Measurements from ENCODE around the gene HBEGF.

Gene HBEGF

DNA sequence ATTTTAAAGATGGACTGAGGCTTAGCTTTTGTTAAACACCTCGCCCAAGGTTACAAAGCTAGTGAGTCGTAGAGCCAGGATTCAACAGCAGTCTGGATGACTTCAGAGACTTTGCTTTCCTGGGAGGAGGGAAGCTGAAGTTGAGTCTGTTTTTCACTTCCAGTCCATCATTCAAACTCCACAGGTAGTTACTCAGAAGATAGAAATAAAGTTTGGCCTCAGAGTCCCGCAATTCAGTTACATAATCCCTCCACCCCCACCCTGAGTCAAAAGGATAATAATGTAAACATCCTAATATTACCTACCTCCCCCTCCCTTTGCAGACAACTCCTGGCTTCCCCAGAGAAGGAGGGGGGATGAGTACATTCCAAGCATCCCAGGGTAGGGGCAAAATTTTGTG lies 8.1 kb downstream of the HBEGF start:
- DNase-seq (ENCODE audit: low read depth in 1 of 2, low spot score in 1 of 2): no peak

DNA sequence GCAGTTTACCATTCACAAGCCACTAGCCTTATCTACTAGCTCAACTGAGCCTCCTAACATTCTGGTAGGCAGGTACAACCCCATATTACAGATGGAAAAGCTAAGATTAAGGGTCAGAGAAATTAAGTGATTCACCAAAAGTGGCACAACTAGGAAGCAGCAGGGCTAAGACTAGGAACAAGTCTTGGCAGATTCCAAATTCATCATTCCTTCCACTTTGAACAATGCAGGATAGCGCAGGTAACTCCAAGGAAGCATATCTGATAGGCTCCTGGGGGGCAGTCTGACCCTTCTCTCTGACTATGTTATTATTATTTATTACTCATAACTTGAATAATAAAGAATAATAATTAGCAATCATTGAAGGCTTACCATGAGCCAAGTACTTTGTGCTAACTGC lies 8.5 kb downstream of the HBEGF start:
- no peak for DNase-seq (ENCODE audit: low read depth in 1 of 2, low spot score in 1 of 2)

DNA sequence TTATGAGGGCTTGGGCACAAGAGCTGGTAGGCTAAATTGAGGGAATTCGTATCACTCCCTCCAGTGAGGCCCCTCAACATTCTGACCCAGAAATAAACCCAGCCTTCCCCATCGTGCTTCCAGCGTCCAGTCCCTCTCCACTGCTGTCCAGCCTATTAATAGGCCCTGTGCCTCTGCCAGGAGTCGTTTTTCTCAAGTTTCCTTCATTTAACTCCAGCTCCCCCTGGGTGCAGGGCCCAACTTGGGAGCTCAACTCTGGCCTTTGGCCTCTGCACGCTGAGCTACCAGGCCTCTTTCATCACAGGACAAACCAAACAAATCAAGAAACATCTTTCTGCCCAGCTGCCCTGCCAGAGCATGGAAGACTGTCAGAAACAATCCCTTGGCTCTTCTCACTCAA lies 10.0 kb downstream of the HBEGF start:
- no peak for DNase-seq (ENCODE audit: low read depth in 1 of 2, low spot score in 1 of 2)

DNA sequence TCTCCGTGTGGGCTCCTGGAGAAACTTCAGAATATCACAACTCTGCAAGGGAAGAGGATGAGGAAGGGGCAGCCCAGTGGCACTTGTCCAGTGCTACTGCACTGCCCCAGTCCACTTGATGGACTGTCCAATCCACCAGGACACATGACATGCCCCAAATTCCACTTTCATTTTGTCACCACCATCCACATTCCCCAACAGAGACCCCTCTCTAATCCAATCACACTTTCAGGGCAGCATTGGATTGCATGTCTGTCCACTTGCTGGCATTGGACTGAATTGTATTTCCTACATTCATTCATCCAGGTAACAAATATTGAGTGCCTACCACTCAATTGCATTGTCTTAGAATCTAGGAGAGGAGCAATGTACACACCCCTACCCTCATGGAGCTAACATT lies 14.8 kb downstream of the HBEGF start:
- no peak for DNase-seq (ENCODE audit: low read depth in 1 of 2, low spot score in 1 of 2)

DNA sequence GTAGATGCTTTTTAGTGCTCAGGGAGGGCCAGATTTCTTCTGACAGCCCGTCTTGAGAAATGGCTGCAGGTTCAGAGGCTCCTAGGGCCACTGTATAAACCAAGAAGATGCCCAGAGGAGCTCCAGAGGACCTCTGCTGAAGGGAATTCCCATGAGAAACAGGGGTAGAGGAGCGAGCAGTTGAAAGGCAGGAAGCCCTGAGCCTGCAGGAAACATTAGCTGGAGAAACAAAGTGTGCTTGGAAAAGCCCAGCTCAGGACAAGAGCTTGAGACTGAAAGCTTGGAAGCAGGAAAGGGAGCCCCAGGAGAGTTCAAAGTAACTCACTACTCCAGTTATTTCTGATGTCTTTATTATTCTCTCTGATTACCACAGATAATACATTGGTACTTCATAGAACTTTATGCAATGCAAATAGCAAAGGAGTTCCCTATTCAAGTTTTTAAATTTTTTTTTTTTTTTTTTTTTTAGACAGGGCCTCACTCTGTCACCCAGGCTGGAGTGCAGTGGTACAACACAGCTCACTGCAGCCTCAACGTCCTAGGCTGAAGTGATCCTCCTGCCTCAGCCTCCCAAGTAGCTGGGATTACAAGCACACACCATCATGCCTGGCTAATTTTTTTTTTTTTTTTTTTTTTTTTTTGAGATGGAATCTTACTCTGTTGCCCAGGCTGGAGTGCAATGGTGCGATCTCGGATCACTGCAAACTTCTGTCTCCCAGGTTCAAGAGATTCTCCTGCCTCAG lies 16.5 kb downstream of the HBEGF start:
- no peak for DNase-seq (ENCODE audit: low read depth in 1 of 2, low spot score in 1 of 2)

DNA sequence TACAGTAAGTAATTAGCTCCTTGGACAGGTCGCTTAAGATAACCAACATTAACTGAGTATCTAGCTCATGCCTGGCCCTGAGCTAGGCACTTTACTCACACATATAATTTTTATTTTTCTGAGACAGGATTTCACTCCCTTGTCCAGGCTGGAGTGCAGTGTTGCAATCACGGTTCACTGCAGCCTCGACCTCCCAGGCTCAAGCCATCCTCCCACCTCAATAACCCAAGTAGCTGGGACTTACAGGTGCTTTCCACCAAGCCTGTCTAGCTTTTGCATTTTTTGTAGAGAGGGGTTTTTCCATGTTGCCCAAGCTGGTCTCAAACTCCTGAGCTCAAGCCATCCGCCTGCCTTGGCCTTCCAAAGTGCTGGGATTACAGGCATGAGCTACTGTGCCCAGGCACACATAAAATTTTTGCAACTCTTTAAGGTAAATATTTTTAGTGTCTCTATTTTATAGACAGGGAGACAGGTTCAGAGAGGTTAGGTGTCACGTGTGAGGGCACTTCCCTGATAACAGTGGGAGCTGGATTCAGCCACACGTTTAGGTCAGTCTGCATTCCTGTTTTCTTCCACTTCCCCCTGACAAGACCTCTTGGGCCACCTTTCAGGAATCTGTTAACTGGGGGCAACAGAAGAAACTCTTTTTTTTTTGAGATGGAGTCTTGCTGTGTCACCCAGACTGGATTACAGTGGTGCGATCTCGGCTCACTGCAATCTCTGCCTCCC lies 18.2 kb downstream of the HBEGF start:
- DNase-seq (ENCODE audit: low read depth in 1 of 2, low spot score in 1 of 2): no peak

DNA sequence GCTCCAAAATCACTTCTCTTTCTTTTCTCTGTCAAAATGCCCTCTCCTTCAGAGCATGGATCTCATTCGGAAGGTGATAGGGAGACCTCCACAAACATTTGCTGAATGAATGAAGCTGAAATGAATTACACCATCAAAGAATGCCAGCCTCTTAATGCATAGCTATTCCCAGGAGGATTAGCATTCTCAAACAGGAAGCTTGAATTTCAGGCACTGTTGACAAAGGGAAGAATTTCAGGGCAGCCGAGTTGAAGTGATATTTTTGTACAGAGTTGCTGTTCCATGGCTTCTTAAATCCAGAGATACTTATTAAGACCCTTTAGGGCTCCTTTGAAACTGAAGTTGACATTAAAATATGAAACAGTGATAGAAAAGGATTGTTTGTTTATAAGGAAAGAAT lies 18.8 kb downstream of the HBEGF start:
- no peak for DNase-seq (ENCODE audit: low read depth in 1 of 2, low spot score in 1 of 2)

DNA sequence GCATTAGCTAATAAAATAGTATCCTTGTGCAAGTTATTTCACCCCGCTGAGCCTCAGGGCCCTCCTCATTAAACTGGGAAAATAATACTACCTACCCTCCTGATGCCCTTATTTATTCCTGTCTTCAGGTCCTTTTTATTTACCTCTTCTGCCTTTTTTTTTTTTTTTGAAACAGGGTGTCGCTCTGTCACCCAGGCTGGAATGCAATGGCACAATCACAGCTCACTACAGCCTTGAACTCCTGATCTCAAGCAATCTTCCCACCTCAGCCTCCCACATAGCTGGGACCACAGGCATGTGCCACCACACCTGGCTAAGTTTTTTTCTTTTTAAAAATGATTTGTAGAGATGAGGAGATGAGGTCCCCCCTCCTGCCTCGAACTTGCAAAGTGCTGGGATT lies 20.9 kb downstream of the HBEGF start:
- DNase-seq (ENCODE audit: low read depth in 1 of 2, low spot score in 1 of 2): no peak

DNA sequence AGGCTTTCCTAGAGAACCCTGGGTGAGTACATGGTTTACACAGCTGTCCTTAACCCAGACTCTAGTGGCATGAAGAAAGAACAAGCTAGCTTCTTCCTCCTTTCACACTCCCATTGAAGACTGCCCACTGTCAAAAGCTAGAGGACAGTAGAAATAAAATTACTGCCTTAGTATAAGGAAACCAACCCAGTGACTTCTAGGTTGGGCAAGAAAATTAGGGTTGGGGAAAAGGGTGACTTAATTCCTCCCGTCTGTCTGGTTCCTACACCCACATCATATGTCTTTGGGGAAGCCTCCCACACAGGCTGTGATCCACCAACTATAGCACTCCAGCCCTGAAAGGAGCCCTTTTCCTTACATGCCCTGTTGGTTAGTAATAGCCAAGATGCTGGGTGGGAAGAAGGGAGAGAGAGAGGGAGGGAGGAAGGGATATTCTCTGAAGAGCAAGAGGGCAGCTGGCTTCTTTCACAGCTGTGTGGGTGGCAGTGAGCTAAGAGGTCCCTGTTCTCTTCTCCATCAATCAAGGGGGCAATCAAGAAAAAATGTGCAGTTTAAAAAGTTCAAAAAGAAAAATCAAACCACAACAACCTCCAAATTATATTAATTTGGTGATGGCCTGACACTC lies 21.7 kb downstream of the HBEGF start:
- no peak for DNase-seq (ENCODE audit: low read depth in 1 of 2, low spot score in 1 of 2)

DNA sequence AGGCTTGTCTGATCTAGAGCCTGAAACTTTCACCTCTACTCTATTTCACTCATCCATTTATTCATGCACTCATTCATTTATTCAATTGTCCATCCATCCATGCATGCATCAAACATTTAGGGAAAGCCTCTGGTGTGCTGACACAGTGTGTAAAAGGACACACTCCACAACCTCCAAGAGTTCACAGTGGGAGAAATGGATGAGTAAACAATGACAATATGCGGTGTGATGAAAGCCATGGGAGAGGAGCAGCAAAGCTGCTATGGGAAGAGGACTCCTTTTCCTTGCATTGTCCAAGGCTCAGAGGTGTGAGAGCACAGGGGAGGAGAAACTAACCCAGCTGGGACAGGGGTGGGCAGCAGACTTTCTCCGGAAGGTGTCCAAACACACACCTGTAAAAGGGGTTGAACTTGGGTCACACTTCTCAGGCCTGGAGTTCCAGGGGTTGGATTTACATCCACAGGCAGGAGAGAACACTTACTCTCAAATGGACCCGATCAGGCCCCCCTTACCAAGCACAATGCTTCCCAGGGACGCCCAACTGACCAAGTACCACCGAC lies 22.3 kb downstream of the HBEGF start:
- no peak for DNase-seq (ENCODE audit: low read depth in 1 of 2, low spot score in 1 of 2)

DNA sequence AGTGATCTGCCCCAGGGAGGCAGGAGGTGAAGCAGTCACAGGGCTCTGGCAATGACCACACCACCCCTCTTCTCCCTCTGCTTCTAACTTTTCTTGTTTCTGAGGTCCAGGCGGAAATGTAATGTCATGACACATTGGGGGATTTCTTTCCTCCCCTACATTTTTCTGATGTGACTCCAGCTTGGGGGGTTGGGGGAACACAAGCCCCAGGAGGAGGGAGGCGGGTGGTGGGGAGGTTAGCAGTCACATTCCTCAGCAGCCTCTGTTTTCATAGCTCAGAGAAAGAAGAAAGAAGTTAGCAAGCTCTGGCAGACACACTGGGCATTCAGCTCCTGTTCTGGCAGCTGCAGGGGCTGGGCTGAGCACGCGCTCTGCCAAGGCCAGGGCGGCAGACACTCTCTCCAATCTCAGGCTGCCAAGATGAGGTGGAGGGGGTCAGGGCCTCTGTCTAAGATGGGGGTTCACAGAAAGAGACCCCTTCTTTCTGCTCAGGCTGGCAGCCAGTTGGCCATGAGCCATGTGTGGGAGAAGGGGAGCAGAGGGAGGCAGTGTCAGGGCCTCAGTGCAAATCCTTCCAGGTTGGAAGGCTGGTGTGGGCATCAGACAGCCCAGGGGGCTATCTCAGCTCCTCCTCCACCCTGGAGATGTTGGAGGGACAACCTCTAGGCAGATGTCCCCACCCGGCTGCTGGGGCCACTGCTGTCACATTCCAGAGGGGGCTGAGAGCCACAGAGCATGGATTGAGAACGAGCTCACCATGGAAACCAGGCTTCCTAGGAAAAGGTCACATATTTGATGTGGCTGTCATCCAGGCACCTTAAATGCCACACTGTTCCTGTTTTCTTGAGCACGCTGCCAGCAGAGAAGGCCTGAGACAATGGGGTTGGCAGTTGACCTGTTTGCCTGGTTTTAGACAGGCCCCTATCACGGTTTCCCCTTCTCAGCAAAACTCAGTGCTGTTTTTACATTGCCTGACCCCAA lies 23.4 kb downstream of the HBEGF start:
- DNase-seq (ENCODE audit: low read depth in 1 of 2, low spot score in 1 of 2): no peak

DNA sequence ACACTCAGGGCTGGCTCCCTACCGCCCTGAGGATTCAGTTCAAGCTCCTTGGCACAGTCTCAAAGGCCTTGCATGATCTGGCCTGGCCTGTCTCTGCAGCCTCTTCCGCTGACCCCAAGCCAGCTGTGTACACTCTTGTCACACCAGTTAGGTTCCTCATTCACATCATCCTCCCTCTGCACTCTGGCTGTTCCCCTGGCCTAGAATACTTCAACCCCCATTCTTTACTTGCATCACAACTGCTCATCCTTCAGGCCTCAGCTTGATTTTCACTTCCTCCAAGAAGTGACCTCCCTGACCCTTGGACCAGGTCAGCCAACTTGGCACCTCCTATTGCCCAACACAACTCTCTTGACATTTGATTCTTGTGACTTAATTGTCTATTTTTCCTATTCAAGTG lies 24.6 kb downstream of the HBEGF start:
- no peak for DNase-seq (ENCODE audit: low read depth in 1 of 2, low spot score in 1 of 2)

DNA sequence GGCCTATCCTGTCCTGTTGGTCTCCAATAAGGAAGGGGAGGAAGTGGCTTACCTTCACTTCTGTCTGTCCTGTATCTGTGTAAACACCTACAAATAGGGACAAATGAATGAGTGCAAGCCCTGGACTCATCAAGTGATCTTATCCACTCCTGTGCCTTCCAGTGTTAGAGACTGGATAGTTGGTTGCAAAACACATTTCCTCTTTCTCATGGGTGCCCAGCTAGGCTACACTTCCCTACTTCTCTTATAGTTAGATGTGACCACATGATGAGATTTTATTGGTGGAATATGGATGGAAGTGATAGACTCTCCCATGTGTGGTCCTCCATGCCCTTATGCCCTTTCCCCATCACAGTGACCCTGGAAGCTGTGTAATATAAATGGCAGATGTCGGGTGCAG lies 26.6 kb downstream of the HBEGF start:
- no peak for DNase-seq (ENCODE audit: low read depth in 1 of 2, low spot score in 1 of 2)

DNA sequence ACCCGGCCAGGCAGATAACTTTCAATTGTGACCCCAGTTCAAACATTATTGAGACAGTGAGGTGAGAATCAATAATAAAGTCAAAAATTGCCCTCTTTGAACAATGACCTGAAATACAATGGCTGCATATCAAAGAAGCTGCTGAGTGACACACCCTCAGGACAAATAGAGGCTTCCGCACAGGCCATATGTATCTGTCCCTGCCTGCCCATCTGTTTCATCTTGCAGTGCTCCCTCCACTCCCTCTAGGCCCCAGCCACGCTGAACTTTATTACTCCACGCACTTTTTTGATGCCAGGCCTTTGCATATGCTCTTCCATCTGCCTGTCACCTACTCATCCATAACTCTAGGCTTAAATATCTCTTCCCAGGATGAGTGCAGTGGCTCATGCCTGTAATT lies 27.6 kb downstream of the HBEGF start:
- DNase-seq (ENCODE audit: low read depth in 1 of 2, low spot score in 1 of 2): no peak

DNA sequence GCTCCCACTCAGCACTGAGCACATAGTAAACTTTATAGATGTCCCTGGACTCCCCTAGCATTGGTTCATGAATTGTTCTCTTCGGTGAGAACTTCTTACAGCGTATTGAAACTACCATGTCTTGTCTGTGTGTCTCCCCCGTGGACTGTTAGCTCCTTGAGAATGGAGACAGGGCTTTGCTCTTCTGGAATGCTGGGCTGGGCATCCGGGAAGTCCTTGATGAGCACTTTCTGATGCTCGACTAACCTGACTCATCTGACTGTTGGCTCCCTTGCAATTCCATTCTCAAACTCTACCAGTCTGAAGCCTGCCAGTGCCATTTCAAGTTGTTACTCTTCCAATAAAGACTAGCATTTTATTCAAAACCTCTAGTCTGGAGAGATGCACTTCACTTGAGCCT lies 28.5 kb downstream of the HBEGF start:
- DNase-seq (ENCODE audit: low read depth in 1 of 2, low spot score in 1 of 2): no peak

DNA sequence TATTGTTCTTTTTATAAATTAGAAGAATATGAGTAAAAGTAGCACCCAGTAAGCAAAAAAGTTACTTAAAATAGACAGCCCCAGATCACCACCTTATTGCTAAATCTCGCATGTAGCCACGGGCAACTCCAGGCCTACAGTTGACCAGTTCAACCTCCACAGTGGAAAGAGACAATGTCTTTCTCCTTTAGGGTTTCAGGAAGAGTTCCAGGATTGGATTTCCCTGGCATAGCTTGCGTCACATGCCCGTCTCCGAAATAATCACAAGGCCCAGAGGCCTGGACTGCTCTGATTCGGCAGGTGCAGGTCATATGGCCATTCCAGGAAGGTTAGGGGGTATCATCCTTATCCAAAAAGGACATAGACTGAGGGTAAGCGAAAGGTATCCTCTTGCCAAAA lies 33.6 kb downstream of the HBEGF start:
- DNase-seq (ENCODE audit: low read depth in 1 of 2, low spot score in 1 of 2): no peak

DNA sequence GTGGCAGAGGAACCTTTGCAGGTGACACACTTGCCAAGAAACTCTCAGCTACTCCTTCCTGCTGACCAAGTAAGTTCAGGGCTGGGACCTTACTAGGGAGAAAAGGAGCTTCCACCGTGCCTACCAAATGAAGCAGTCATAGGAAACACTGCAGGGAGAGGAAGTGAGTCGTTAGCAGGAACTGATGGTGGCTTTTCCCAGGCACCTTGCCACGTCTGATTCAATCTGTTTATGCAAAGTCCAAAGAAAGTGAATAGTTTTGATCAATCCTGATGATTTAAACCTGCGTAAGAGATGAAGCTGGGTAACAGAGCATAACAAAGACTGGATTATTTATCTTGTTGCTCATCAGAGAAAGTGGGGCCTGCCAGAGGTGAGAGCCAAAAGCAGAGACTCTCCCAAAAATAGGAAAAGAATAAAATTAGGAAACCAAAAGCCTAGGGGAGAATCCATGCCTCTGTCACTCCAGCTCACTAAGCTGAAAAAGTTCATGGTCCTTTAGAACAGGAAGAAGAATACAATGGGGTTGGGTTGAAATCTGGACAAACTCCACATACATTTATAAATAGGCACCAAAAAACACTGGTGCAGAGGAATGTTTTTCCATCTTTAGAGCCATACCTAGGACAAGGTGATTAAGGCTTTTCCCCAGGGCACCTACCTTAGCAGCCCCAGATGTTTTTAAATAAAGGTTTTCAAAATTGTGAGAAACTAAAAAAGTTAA lies 34.2 kb downstream of the HBEGF start:
- no peak for DNase-seq (ENCODE audit: low read depth in 1 of 2, low spot score in 1 of 2)

DNA sequence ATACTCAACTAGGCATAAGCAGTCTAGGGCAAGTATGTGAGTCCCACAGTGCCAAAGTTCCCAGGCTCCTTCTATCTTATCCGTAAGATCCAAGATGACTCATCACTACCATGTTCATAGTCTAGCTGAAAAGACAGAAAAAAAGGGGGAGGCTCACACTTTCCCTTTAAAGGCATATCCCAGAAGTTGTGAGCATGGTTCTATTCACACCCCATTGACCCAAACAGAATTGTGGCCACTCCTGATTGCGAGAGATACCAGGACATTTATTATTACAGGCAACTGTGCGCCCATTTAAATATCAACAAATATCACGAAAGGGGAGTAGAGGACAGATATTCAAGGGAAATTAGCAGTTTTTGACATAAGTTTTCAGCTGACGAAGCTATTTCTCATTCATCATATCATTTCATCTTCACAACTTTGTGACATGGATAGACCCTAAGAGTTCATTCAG lies 35.4 kb downstream of the HBEGF start:
- DNase-seq (ENCODE audit: low read depth in 1 of 2, low spot score in 1 of 2): no peak

DNA sequence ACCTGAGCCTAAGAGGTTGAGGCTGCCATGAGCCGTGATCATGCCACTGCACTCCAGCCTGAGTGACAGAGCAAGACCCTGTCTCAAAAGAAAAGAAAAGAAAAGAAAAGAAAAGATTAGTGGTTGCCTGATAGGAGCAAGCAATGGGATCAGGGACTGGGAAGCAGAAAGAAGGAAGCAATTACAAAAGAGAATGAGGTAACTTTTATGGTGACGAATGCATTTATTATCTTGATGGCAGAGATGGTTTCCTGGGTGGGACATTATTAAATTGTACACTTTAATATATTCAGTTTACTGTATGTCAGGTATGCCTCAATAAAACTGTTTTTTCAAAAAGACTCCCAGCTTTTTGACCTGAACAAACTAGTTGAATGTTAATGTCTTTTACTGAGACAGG lies 36.0 kb downstream of the HBEGF start:
- DNase-seq (ENCODE audit: low read depth in 1 of 2, low spot score in 1 of 2): no peak

DNA sequence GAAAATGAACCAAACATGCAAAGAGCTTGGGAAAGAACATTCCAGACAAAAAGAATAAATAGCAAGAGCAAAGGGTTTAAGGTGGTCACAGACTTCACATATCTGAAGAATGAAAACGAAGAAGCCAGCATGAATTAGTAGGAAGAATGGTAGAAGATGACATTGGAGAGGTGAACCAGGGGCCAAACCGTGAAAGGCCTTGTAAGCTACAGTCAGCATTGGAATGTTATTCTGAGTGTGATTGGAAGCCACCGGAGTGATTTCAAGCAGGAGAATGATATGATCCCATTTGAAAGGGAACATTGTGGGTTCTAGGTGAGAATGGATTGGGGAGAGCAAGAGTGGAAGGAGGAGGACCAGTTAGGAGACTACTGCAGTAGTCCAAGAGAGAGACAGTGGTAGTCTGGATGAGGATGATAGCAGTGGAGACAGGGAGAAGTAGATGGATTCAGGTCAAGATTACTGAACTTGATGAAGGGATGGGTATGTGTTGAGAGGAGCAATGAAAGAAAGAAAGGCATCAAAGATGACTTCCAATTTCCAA lies 36.6 kb downstream of the HBEGF start:
- DNase-seq (ENCODE audit: low read depth in 1 of 2, low spot score in 1 of 2): no peak

Measured in activated CD4-positive, alpha-beta T cell treated with anti-CD3 and anti-CD28 coated beads, Interleukin-2, amount 50 U/mL, for 24 hours (primary cell).